PC-9 (cell line): ENCODE measurements around the gene ADISSP.

Experiments
- CTCF ChIP-seq: fragments of 200-600 bp; sonication (generic); conservative IDR thresholded peaks from 2 replicates; pipeline ENCODE4 v1.6.1; 2017; ENCODE audit warnings: mixed run types, antibody characterized with exemption, mild to moderate bottlenecking, moderate library complexity
- EZH2 ChIP-seq: fragments of 200-600 bp; sonication (generic); IDR thresholded peaks from 2 replicates; pipeline ENCODE4 v1.8.0; 2017; ENCODE audit warnings: antibody characterized with exemption, low read depth

- TF ChIP-seq CTCF (no peak), EZH2 (no peak)
Observed at GRCh38 chr20:3720626-3721025, 46.9 kb downstream of the ADISSP start.
